ENCODE results near the gene IGF2.

Gene IGF2

DNA sequence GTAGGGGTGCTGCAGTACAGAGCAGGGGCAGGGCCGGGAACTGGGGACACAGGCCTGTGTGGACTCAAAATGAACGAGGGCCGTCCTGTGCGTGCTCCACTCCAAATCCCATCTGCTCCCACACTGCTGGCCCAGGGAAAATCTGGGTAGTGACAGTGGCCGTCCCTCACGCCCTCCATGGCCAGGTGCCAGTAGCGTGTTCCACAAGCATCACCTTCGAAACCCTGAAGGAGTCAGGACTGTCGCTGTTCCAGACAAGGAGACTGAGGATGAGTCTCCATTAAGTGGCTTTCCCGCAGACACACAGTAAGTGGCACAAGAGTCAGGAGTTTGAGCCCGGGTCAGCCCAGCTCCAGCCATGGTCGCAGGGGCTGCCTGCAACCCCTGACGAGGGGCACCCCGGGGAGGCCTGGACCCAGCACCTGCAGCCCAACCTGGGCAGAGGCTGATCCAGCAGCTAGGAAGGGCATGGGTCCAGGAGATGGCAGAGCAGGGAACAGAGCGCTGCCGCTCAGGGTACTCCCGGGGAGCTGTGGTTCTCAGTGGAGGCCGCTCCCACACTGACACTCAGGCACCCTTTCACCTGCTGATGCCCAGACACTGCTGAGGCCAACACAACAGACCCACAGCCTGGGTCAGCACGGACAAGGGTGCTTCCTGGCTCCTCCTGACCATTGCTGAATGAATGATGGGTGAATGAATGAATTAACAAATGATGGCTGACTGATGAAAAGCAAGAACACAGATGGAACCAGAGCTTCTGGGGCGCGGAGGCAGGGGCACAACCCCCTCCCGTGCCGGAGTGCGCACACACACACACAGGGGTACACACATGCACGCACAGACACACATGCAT is 35.3 kb downstream of the IGF2 start:
- H3K27ac ChIP-seq (replicated peaks), result no peak overlapping the region
- no peak for DNase-seq (ENCODE audit: low read depth in 1 of 2, low spot score in 1 of 2)
- TF ChIP-seq, protein P1, sequence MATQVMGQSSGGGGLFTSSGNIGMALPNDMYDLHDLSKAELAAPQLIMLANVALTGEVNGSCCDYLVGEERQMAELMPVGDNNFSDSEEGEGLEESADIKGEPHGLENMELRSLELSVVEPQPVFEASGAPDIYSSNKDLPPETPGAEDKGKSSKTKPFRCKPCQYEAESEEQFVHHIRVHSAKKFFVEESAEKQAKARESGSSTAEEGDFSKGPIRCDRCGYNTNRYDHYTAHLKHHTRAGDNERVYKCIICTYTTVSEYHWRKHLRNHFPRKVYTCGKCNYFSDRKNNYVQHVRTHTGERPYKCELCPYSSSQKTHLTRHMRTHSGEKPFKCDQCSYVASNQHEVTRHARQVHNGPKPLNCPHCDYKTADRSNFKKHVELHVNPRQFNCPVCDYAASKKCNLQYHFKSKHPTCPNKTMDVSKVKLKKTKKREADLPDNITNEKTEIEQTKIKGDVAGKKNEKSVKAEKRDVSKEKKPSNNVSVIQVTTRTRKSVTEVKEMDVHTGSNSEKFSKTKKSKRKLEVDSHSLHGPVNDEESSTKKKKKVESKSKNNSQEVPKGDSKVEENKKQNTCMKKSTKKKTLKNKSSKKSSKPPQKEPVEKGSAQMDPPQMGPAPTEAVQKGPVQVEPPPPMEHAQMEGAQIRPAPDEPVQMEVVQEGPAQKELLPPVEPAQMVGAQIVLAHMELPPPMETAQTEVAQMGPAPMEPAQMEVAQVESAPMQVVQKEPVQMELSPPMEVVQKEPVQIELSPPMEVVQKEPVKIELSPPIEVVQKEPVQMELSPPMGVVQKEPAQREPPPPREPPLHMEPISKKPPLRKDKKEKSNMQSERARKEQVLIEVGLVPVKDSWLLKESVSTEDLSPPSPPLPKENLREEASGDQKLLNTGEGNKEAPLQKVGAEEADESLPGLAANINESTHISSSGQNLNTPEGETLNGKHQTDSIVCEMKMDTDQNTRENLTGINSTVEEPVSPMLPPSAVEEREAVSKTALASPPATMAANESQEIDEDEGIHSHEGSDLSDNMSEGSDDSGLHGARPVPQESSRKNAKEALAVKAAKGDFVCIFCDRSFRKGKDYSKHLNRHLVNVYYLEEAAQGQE (IDR thresholded peaks at IDR 0.05; ENCODE audit: insufficient replicate concordance, low read depth), result no peak
- TF ChIP-seq POLR2AphosphoS5 (IDR thresholded peaks at IDR 0.05; ENCODE audit: low read depth), result no peak
- no peak for TF ChIP-seq SPI1 (IDR thresholded peaks at IDR 0.05; ENCODE audit: borderline replicate concordance, low read depth)
- TF ChIP-seq, protein P2, sequence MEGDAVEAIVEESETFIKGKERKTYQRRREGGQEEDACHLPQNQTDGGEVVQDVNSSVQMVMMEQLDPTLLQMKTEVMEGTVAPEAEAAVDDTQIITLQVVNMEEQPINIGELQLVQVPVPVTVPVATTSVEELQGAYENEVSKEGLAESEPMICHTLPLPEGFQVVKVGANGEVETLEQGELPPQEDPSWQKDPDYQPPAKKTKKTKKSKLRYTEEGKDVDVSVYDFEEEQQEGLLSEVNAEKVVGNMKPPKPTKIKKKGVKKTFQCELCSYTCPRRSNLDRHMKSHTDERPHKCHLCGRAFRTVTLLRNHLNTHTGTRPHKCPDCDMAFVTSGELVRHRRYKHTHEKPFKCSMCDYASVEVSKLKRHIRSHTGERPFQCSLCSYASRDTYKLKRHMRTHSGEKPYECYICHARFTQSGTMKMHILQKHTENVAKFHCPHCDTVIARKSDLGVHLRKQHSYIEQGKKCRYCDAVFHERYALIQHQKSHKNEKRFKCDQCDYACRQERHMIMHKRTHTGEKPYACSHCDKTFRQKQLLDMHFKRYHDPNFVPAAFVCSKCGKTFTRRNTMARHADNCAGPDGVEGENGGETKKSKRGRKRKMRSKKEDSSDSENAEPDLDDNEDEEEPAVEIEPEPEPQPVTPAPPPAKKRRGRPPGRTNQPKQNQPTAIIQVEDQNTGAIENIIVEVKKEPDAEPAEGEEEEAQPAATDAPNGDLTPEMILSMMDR (IDR thresholded peaks at IDR 0.05; ENCODE audit: insufficient read depth, low read length), result no peak
- no peak for TF ChIP-seq GABPA (IDR thresholded peaks at IDR 0.05; ENCODE audit: low read depth)
- peaks cover 6% of the 10 kb centered on the region for H3K27me3 ChIP-seq (ENCODE audit: insufficient read depth, poor library complexity, severe bottlenecking)
- H3K4me3 ChIP-seq (replicated peaks; ENCODE audit: insufficient read depth, low read length), result no peak overlapping the region

DNA sequence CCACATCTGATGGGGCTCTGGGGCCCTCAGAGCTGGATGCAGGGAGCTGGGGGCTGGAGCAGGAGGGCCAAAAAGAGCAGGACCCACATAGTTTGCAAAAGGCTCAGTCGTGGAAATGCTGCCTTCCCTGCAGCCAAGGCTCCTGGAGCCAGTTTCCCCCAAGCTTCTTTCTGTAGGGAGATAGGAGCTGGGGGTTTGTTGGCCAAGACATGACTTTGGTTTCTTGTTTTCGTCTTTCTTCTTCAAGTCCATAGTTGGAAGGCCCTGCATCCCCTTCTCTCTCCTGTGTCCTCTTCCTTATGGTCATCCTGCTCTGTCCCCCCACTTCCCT is 36.3 kb downstream of the IGF2 start:
- Histone ChIP-seq H3K27me3 (ENCODE audit: insufficient read depth, poor library complexity, severe bottlenecking) (peaks cover 13% of the 10 kb centered on the region), H3K27ac (replicated peaks) (no peak overlapping the region), H3K4me3 (replicated peaks; ENCODE audit: insufficient read depth, low read length) (no peak overlapping the region)
- TF ChIP-seq POLR2AphosphoS5 (IDR thresholded peaks at IDR 0.05; ENCODE audit: low read depth) (no peak), GABPA (IDR thresholded peaks at IDR 0.05; ENCODE audit: low read depth) (no peak), SPI1 (IDR thresholded peaks at IDR 0.05; ENCODE audit: borderline replicate concordance, low read depth) (no peak)
- TF ChIP-seq, protein P2 (IDR thresholded peaks at IDR 0.05; ENCODE audit: insufficient read depth, low read length), result no peak
- TF ChIP-seq, protein P1 (IDR thresholded peaks at IDR 0.05; ENCODE audit: insufficient replicate concordance, low read depth), result no peak
- no peak for DNase-seq (ENCODE audit: low read depth in 1 of 2, low spot score in 1 of 2)

DNA sequence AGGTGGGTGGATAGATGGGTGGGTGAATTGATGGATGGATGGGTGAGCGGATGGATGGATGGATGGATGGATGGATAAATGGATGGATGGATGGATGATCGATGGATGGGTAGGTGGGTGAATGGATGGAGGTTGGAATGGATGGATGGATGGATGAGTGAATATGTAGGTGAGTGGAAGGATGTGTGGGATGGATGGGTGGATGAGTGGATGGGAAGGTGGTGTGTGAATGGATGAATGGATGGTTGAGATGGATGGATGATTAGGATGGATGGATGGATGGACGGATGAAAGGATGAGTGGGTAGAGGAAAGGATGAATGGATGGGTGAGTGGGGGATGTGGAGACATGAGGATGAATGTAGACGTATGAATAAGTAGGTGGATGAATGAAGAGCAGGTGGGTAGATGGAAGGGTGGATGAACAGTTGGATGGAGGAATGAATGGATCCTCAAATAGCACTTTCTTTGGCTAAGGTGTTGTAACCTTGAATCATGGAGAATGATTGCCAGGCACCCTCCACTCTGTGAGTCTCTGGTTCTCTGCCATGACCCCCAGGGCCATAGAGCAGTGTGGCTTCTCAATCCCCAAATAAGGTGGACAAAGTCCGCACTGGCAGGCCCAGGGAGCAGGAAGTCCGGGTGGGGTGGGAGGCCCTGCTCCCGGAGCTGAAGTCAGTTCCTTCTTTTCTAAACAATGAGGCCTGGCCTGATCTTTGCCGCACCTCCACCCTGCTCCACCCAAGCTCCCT is 36.9 kb downstream of the IGF2 start:
- H3K27me3 ChIP-seq (ENCODE audit: insufficient read depth, poor library complexity, severe bottlenecking), result peaks cover 17% of the 10 kb centered on the region
- no peak overlapping the region for H3K4me3 ChIP-seq (replicated peaks; ENCODE audit: insufficient read depth, low read length)
- TF ChIP-seq, protein P2 (IDR thresholded peaks at IDR 0.05; ENCODE audit: insufficient read depth, low read length), result no peak
- TF ChIP-seq SPI1 (IDR thresholded peaks at IDR 0.05; ENCODE audit: borderline replicate concordance, low read depth), result peak; percentile 13; the same call in 1 of the 2 replicates
- DNase-seq (ENCODE audit: low read depth in 1 of 2, low spot score in 1 of 2), result no peak
- H3K27ac ChIP-seq (replicated peaks), result no peak overlapping the region

Measured in HL-60 (cell line).